ENCODE results near the gene CAPN11. TPM values are rescaled to one million over a fixed set of nuclear protein-coding genes. Genes with fewer than 3 reads are reported as not detected.
A peak's percentile ranks its signal among the peaks of the same experiment; 100 is the strongest.

Gene CAPN11
- total and polyA plus RNA-seq, 9 of the 15 experiments (the other 6 are each of a cell fraction or from before 2014, with no cell fraction given): 0.03 to 0.61 (median 0.17) TPM; not detected in 1

- Histone ChIP-seq H3K79me2 (ENCODE audit: control insufficient read depth, insufficient read depth, low read length) (peaks cover 42% of the 10 kb centered on the region), H3K9me1 (ENCODE audit: control insufficient read depth, insufficient read depth, low read length) (peaks cover 6% of the 10 kb centered on the region), H2AFZ (ENCODE audit: low read depth, low read length) (no peak overlapping the region), H3K4me3 (no peak overlapping the region), H3K9me3 (replicated peaks; ENCODE audit: control insufficient read depth, insufficient read depth, low read depth, low read length) (no peaks in the 10 kb centered on the region), H3K9ac (ENCODE audit: insufficient read depth in 1 of 2, low read depth in 2 of 2, low read length in 2 of 2) (peak overlapping the region in 1 of 2 experiments; percentile 60; a peak in 1 of 4 replicates), H3K4me1 (replicated peaks in 1 of 2; ENCODE audit: control insufficient read depth in 2 of 2, insufficient read depth in 2 of 2, low read length in 2 of 2) (peaks cover 36 to 65% of the 10 kb centered on the region in 2 experiments), H3K27me3 (ENCODE audit: control insufficient read depth in 2 of 2, insufficient read depth in 2 of 2, low read length in 2 of 2) (no peaks in the 10 kb centered on the region), H4K20me1 (replicated peaks; ENCODE audit: control insufficient read depth, insufficient read depth, low read length) (peaks cover 3% of the 10 kb centered on the region; the same call in 1 of the 2 replicates), H3K27ac (ENCODE audit: extremely low read depth, low read depth, low read length) (no peak overlapping the region), H3K4me2 (ENCODE audit: insufficient read depth, low read length) (no peak overlapping the region), H3K36me3 (ENCODE audit: control insufficient read depth, insufficient read depth, low read length) (peaks cover 75% of the 10 kb centered on the region)
- in situ Hi-C loops (cut with MboI): no loop called here
- ChIA-PET CTCF (ENCODE audit: low intra/inter-chr PET ratio) (no interaction called here), POLR2A (interaction anchor here (0.6 to 6.5 kb wide), 5 partner anchors 15 to 80 kb away, joined by 3 to 104 read pairs (median 4); partner anchors contain the start of gene HSP90AB1)
- DNase-seq (ENCODE audit: extremely low read depth in 1 of 4, low spot score in 3 of 4) (no peak), ATAC-seq (no peak), FAIRE-seq (no peak)
- BruUV-seq (replicated peaks): no TSS peak
- intact Hi-C loops (cut with micrococcal nuclease): loop anchor here (10.0 kb wide), 1 partner anchor 595 kb away; the partner anchor contains the start of gene MAD2L1BP
- 93% methylated on average over 11 of the region's 11 CpGs for whole genome bisulfite sequencing (ENCODE audit: insufficient coverage, low coverage, missing lambda C conversion rate)
- TF ChIP-seq ZNF274 (IDR thresholded peaks at IDR 0.05; ENCODE audit: borderline replicate concordance, low read depth, low read length): no peak
- TF ChIP-seq, protein P1, sequence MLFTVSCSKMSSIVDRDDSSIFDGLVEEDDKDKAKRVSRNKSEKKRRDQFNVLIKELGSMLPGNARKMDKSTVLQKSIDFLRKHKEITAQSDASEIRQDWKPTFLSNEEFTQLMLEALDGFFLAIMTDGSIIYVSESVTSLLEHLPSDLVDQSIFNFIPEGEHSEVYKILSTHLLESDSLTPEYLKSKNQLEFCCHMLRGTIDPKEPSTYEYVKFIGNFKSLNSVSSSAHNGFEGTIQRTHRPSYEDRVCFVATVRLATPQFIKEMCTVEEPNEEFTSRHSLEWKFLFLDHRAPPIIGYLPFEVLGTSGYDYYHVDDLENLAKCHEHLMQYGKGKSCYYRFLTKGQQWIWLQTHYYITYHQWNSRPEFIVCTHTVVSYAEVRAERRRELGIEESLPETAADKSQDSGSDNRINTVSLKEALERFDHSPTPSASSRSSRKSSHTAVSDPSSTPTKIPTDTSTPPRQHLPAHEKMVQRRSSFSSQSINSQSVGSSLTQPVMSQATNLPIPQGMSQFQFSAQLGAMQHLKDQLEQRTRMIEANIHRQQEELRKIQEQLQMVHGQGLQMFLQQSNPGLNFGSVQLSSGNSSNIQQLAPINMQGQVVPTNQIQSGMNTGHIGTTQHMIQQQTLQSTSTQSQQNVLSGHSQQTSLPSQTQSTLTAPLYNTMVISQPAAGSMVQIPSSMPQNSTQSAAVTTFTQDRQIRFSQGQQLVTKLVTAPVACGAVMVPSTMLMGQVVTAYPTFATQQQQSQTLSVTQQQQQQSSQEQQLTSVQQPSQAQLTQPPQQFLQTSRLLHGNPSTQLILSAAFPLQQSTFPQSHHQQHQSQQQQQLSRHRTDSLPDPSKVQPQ (CRISPR knock-in tag; IDR thresholded peaks at IDR 0.05; ENCODE audit: borderline replicate concordance): no peak
- no peak for TF ChIP-seq ZNF778 (CRISPR knock-in tag; IDR thresholded peaks at IDR 0.05)
- TF ChIP-seq, protein P2, sequence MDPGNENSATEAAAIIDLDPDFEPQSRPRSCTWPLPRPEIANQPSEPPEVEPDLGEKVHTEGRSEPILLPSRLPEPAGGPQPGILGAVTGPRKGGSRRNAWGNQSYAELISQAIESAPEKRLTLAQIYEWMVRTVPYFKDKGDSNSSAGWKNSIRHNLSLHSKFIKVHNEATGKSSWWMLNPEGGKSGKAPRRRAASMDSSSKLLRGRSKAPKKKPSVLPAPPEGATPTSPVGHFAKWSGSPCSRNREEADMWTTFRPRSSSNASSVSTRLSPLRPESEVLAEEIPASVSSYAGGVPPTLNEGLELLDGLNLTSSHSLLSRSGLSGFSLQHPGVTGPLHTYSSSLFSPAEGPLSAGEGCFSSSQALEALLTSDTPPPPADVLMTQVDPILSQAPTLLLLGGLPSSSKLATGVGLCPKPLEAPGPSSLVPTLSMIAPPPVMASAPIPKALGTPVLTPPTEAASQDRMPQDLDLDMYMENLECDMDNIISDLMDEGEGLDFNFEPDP (CRISPR knock-in tag; IDR thresholded peaks at IDR 0.05): no peak
- TF ChIP-seq, protein P3, sequence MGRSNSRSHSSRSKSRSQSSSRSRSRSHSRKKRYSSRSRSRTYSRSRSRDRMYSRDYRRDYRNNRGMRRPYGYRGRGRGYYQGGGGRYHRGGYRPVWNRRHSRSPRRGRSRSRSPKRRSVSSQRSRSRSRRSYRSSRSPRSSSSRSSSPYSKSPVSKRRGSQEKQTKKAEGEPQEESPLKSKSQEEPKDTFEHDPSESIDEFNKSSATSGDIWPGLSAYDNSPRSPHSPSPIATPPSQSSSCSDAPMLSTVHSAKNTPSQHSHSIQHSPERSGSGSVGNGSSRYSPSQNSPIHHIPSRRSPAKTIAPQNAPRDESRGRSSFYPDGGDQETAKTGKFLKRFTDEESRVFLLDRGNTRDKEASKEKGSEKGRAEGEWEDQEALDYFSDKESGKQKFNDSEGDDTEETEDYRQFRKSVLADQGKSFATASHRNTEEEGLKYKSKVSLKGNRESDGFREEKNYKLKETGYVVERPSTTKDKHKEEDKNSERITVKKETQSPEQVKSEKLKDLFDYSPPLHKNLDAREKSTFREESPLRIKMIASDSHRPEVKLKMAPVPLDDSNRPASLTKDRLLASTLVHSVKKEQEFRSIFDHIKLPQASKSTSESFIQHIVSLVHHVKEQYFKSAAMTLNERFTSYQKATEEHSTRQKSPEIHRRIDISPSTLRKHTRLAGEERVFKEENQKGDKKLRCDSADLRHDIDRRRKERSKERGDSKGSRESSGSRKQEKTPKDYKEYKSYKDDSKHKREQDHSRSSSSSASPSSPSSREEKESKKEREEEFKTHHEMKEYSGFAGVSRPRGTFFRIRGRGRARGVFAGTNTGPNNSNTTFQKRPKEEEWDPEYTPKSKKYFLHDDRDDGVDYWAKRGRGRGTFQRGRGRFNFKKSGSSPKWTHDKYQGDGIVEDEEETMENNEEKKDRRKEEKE (IDR thresholded peaks at IDR 0.05; ENCODE audit: borderline replicate concordance in 1 of 2, control insufficient read depth in 1 of 2, low read depth in 2 of 2, low read length in 1 of 2): no peak
- no peak for TF ChIP-seq ZNF431 (CRISPR knock-in tag; IDR thresholded peaks at IDR 0.05)
- TF ChIP-seq, protein P4, sequence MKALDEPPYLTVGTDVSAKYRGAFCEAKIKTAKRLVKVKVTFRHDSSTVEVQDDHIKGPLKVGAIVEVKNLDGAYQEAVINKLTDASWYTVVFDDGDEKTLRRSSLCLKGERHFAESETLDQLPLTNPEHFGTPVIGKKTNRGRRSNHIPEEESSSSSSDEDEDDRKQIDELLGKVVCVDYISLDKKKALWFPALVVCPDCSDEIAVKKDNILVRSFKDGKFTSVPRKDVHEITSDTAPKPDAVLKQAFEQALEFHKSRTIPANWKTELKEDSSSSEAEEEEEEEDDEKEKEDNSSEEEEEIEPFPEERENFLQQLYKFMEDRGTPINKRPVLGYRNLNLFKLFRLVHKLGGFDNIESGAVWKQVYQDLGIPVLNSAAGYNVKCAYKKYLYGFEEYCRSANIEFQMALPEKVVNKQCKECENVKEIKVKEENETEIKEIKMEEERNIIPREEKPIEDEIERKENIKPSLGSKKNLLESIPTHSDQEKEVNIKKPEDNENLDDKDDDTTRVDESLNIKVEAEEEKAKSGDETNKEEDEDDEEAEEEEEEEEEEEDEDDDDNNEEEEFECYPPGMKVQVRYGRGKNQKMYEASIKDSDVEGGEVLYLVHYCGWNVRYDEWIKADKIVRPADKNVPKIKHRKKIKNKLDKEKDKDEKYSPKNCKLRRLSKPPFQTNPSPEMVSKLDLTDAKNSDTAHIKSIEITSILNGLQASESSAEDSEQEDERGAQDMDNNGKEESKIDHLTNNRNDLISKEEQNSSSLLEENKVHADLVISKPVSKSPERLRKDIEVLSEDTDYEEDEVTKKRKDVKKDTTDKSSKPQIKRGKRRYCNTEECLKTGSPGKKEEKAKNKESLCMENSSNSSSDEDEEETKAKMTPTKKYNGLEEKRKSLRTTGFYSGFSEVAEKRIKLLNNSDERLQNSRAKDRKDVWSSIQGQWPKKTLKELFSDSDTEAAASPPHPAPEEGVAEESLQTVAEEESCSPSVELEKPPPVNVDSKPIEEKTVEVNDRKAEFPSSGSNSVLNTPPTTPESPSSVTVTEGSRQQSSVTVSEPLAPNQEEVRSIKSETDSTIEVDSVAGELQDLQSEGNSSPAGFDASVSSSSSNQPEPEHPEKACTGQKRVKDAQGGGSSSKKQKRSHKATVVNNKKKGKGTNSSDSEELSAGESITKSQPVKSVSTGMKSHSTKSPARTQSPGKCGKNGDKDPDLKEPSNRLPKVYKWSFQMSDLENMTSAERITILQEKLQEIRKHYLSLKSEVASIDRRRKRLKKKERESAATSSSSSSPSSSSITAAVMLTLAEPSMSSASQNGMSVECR (CRISPR knock-in tag; IDR thresholded peaks at IDR 0.05): no peak
- TF ChIP-seq KLF1 (tag; IDR thresholded peaks at IDR 0.05): no peak
Observed at GRCh38 chr6:44229376-44230033, 70.9 kb downstream of the CAPN11 start.

Data from K562 (cell line).